Lower leg skin (tissue), 3 donors: ENCODE measurements around the gene HAVCR1.

Experiments
- POLR2A ChIP-seq, 2 donors: fragments of 450-650 bp; IDR thresholded peaks; one replicate each; pipeline ENCODE4 v1.6.1; 2016 to 2017; ENCODE audit warnings: antibody characterized with exemption in 2 of 2, mild to moderate bottlenecking in 1 of 2, moderate library complexity in 1 of 2
- TF ChIP-seq, protein P1 (sequence below), 3 donors: fragments of 450-650 bp; IDR thresholded peaks; one replicate each; pipeline ENCODE4 v1.5.1; 2016; ENCODE audit warnings: antibody characterized with exemption in 3 of 3, mild to moderate bottlenecking in 3 of 3, moderate library complexity in 2 of 3

DNA sequence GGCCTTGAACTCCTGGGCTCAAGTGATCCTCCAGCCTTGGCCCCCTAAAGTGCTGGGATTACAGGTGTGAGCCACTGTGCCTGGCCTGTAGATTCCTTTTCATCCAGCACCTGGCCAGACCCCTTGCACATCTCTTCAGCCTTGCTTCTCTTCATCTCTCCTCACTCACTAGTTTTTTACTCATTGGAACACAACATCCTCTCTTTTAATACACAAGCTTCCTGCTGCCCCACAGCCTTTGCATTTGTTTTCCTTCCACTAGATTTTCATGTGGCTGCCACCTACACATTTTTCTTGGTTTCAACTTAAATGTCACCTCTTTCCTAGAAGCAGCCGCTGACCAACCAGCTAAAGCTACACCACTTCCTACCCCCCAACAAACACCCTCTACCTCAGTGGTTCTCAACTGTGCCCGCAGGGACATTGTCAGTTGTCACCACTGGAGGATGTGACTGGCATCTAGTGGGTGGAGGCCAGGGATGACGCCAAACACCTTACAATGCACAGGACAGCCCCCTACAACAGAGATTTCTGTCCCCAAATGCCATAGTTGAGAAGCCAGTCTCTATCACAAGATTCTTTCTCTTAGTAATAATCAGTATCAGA lies 33.7 kb downstream of the HAVCR1 start:
- TF ChIP-seq, protein P1, sequence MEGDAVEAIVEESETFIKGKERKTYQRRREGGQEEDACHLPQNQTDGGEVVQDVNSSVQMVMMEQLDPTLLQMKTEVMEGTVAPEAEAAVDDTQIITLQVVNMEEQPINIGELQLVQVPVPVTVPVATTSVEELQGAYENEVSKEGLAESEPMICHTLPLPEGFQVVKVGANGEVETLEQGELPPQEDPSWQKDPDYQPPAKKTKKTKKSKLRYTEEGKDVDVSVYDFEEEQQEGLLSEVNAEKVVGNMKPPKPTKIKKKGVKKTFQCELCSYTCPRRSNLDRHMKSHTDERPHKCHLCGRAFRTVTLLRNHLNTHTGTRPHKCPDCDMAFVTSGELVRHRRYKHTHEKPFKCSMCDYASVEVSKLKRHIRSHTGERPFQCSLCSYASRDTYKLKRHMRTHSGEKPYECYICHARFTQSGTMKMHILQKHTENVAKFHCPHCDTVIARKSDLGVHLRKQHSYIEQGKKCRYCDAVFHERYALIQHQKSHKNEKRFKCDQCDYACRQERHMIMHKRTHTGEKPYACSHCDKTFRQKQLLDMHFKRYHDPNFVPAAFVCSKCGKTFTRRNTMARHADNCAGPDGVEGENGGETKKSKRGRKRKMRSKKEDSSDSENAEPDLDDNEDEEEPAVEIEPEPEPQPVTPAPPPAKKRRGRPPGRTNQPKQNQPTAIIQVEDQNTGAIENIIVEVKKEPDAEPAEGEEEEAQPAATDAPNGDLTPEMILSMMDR (IDR thresholded peaks at IDR 0.05), result no peak
- TF ChIP-seq POLR2A (IDR thresholded peaks at IDR 0.05), result no peak
